HG03571 (cell line): ENCODE data around the gene NKAIN2.

Source experiments
- ATAC-seq: cut with Tn5 transposase; IDR thresholded peaks from one replicate; pipeline ENCODE4 v1.9.1; 2021; ENCODE audit not compliant: unreplicated experiment

Gene NKAIN2

DNA sequence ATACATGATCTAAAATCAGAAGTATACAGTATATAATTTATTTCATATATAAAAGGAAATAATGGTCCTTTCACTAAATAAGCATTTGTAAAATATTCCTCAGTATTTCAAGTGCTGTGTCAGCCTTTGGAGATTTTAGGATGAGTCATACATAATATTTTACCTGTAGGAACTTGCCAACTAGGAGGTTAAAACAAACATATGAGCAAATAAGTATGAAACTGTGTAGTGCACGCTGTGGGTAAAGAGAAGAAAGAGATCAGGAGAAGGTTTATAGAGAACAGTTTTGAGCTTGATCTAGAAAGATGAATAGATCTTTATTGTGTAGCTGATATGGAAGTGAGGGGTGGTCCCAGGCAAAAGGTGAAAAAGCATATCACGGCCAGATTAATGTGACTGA is 988.7 kb downstream of the NKAIN2 start:
- no peak for ATAC-seq

DNA sequence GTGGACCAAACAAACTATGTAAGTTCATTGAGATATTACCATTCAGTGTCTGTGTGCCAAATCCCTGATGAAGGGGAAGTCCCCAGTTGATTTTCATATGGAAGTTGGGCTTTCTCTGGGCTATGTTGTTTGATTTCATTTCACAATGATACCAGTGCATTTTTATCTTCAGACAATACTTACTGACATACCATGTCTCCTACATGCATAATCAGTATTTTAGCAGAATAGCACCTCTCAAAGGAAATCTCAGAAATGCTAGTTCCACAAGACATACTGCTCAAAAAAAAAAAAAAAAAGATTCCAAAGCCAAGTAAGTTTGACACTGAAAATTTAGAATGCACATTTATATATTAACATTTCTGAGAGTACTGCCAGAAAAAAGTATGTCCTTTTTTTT is 989.7 kb downstream of the NKAIN2 start:
- ATAC-seq, result no peak

DNA sequence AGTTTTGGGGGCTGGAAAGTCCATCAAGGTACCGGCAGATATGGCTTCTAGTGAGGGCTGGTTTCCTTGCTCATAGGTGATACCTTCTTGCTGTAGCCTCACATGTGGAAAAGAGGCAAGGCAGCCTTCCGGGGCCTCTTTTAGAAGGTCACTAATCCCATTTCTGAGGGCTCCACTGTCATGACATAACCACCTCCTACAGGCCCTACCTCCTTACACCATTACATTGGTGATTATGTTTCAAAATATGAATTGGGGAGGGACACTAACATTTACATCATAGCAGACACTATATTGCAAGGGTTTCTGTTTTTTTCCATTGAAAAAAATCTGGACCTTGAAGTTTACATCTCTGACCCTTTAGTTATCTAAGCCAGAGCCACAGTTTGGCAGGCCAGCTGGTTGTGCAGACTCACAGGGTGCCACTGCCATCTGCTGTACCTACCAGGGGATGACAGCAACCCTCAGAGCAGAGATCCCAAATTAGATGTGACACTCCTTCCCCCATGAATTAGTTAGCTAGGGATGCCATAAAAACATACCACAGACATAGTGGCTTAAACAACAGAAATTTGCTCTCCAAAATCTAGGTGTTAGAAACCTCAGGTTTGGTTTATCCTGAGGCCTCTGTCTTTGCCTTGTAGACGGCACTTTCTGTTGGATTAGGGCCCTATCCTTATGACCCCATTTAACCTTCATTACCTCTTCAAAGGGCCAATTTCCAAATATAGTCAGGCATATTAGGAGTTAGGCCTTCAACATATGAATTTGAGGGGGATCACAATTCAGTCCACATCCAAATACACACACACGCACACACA is 992.2 kb downstream of the NKAIN2 start:
- ATAC-seq, result no peak

DNA sequence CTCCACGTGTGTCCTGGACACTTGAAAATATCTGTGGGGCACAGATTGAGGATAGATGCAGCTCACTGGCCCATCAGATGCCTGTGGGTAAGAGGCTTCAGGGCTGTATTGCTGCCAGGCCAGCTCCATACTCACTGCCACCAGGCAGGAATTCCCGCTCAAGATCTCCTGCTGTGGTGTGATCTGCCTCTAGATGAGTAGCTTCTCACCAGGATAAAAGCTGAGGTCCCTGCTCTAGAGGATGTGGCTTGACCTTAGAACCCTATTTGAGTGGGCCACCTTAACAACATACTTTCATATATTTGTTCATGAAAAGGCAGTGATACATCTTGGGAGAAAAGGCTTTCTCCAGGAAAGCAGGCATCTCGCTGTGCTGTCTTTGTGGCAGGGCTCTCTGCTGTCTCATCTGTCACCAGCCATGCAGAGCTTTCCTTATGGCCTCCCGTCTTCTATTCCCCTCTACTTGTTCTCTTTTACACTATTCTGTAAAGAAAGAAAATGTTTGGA is 992.9 kb downstream of the NKAIN2 start:
- ATAC-seq, result no peak

DNA sequence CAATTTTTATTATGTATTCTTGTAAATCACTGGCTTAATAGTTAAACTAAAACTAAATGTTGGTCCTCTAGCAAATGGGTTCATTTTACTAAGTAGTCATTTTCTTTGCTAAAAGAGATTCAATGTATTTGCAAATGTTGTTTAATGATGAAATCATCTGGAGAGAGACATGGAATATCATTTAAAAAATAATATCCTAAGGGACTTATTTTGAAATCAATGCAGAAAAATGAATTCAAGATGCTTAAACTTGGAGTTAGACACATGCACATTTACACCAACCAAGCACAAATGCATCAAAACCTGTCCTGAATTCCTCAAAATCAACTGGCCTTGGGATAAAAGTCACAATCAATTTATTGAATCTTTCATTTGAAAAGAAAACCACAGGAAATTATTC is 993.6 kb downstream of the NKAIN2 start:
- ATAC-seq, result no peak

DNA sequence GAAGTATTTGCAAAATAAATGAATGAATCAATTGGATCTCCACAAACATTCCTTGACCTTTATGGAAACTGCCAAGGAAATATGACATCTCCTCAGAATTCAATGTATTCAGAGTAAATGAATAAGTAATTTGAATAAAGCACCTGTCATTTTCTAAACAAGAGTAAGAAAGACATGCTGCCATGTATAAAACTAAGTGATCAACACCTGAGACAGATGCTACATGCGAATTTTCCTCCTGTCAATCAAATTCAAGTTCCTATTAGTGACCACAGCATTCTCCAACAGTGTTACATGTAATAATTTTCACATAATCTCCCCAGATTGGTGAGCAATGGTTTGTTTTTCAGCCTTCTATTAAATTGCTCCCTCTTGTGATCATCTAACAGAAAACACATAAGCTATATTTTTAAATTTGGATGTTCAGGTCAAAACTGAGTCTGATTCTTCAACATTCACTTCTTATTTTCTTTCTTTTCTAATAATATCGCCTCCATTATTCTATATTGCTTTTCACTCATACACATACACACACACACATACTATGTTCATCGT is 995.4 kb downstream of the NKAIN2 start:
- ATAC-seq, result no peak

DNA sequence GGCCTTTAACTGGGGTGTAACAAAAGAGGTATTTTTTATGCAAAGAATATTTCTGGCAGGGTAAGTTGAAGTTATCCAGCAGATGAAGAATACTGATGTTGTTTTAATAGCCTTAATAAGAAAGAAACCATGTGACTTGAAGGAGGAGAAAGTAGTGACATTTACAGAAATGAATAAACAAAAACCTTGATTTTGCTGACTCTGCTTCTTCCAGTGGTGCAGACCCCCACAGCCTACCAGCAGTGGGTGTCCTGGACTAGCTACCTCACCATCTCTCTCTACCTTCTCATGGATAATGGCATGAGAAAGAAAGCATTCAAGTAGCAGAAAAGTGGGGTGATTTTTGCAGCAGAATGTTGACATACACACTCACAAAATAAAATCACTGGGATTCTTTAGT is 996.0 kb downstream of the NKAIN2 start:
- no peak for ATAC-seq

DNA sequence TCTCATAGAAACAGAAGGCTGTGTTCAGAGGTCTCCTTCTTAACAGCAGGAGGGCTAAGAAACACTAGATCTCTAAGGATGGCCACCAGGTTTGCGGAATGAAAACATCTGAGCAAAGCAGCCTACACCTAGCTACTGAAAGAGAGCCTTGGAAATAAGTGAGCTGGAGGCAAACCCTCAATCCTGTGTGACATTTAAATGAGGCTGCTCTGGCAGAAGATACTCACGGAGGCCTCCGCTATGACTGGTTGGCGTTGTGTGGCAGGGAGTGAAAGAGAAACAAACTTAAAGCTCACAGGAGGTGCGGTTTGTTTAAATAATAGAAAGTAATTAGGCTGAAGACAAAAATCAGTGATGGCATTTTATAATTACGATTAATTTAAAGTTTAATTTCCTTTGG is 996.6 kb downstream of the NKAIN2 start:
- no peak for ATAC-seq

DNA sequence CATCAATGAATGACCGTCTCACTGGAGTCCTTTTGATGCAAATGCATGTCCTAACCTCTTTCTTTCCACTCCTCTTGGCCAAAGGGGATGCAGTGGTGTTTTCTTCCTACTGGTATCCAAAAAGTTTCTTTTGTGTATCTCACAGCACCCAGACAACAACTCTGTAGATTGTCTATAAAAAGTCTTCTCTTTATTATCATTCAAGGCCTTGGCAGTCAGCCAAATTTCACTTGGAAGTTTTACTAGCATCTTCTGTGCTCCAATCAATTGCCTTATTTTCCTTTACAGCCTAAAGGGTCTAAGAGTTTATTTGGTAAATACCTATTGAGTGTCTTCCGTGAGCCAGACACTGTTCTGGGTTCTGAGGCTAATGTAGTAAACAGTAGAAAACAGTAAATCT is 1008.4 kb downstream of the NKAIN2 start:
- no peak for ATAC-seq

DNA sequence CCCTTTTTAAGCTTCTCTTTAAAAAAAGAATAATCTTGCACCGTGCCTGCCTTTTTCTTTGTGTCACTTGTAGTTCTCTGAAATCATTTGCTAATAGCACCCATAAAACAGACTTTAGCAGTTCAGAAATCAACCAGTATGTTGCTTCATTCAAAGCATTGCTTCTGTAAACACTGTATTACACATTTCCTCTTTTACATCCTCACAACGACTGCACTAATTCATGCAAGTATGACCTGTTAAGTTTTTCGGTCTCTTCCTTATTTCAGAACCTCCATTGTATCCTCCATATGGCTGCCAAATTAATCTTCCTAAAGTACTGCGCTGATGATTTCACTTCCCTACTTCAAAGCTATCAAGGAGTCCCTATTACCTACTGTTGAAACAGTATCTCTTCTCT is 1015.7 kb downstream of the NKAIN2 start:
- no peak for ATAC-seq

DNA sequence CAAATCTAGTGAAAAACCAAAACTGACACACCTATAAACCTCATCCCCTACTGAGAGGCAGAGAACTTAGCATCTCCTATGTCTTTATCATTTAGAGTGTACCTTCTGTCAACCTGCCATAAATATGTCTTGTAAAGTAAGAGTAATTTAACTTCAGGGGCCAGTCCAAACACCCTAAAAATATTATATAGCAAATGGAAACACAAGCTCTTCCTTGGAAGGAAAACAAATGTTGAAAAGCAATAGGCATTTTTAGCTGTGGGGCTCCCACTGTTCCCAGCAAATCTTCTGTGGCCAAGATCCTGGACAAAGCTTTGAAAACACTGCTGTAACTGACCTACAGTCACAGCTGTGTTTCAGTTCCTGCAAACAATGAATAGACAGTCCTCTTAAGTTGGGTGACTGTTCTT is 1018.5 kb downstream of the NKAIN2 start:
- no peak for ATAC-seq

DNA sequence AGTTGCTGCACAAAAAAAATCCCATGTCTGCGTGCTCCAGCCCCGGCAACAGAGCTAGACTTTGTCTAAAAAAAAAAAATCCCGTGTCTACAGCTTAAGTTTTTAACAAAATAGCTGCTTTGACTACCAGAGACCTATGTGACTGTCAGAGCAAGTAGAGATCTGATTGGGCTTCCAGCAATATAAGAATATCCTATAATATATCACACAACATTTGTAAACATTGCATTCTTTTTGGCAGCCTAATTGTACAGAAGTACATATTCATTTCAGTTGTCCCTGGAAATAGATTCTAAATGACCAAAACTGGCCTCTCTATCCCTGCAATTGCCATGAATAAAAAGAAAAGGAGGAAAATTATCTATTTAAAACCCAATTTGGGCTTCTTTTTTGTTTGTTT is 1019.1 kb downstream of the NKAIN2 start:
- ATAC-seq, result no peak

DNA sequence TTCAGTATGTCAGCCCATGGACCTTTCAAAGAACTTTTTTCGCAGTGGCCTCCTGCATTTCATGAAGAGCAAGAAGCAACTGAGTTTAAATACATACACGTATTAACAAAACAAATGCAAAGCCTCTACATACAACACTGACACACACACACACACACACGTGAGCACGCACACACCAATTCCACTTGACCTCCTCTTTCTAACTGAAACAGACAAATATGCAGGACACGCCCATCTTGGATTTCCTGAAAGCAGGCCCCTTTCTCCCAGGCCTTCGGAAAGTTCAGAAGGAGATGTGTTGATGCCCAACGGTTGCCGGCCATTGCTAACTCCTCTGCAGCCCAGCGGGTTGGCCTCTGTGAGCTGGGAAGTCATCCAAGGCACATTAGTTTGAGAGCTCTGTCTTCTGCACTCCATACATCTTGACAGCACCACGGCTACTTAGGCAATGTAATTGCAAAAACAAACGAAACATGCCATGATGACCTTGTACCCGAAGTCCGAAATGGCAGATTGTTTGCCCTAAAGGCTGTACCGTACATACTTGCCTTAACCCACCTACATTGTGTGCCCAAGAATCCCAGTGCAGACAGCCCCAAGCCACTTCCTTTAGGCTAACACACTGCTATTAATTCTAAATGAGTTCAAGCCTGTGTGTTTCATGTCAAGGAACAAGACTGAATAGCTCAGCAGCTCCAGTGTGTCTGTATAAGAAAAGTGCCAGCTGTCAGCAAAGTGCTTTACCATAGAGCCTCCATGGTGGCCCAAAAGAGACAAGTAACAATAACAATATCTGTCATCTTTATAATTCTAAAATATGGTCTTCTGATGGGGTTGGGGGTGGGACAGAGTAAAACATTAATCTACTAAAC is 1019.8 kb downstream of the NKAIN2 start:
- no peak for ATAC-seq

DNA sequence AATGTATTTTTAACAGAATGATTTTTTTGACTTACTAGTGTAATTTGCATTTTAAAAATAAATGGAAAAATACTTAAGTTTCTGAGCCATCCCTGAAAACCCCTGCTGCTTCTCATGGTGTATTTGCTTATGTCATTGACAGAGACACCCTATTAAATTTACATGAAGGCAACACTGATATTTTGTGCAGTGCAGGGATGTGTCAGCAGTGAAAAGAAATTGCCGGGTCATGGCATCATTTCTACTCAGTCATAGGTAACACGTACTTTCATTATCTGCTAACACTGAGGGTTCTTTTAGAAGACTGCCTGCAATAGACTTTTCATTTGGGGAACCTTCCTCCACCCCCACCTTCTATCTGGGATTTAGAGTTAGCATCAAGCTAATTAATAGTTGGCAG is 1021.9 kb downstream of the NKAIN2 start:
- ATAC-seq, result no peak

DNA sequence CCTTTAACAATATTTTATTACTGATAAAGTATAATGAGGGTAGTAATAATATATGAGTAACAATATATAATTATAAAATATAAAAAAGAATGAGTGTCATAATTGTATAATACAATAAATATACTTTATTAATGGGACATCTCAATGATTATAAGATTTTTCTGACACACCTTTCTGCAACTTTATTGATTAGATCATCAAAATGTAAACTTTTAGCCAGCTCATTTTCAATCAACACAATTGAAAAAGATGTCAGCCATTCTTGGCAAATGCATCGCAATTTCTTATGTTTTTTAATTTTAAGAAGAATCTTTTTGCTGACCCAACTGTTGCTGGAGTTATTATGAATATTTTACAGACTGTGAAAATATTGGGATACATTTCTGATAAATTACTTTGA is 1026.2 kb downstream of the NKAIN2 start:
- ATAC-seq, result no peak

DNA sequence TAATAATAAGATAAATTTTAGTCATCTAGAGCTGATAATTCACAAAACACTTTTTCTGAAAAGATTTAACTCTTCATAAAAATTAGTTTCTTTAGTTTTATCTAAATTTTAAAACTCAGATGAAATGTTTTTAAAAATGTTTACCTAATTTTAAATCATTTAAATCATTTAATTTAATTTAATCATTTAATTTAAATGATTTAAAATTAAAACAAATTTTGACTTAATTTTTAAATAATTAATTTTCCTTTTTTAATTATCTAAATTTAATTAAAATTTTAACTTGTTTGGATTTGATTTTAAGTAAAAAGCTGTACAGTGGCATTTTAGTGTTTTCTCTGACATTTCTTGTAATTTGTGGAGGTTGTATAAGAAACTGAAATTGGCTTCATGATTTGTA is 1026.8 kb downstream of the NKAIN2 start:
- no peak for ATAC-seq

DNA sequence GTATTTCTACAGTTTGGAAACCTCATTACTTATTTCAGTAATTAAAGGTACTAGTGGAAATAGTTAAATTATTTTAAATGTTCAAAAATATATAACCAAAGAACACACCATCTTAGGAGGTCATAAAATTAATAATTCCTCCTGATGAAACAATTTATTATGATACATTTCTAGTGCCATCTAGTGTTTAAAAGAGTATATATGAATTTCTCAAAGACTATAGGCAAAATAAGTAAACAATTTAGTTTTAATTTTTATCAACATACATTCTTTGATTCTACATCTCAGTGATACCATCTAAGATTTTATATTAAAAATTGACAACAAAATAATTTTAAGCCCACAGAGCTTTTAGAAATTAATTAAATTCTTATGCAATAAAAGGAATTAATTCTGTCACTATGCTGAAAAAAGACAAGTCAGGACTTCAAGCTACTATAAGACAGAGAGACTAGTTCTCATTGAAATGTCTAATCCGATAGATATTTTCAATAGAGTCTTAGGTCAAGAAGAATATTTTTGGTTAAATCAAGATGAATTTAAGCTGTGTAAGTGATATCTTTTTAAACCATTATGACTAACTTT is 1050.8 kb downstream of the NKAIN2 start:
- ATAC-seq, result no peak

DNA sequence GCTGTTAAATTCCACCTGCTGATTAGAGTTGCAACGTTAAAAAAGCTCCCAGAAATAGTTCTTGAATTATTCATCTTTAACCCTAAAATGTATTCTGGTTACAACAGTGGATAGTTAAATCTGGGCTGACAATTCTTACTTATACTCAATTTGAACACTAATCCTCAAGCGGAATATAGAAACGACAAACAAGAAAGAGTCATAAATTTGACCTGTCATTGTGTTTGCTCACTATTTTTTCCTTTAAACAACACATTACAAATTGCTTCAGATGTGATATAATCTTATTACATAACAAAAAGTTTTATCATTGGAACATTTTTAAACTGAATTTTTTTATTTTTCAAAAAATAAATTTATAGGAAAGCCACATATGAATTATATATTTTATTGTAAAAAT is 1054.1 kb downstream of the NKAIN2 start:
- no peak for ATAC-seq

DNA sequence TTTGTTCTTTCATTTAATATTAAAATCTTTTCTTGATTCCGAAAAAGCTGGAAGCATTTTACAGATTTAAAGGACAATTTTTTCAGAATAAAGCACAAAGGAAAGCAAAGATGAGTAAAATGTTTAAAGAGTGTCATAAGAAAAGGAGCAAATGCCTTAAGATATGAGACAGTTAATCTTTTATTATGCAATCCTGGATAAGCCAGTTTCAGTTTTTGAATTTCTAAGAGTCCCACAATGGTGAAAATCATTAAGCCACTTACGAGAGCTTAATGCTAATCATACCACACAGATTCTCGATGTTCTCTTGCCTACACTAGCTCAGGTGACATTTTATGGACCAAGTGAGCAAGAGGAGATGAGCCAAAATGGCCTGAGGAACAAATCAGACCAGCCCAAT is 1054.9 kb downstream of the NKAIN2 start:
- no peak for ATAC-seq

DNA sequence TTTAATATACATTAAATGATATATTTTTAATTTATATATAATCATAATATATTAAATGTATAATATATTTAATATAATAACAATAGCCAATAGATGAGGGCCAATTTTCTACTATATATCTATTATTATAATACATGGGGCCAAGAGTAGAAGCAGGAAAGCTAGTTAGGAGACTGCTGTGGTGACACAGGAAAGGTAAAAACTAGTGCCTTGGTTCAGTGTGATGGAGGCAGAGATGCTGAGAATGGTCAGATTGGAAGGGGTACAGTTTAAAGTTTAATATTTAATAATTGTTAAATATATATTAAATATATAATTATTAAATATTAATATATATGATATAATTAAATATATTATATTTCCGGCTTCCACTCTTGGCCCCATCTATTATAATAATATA is 1055.7 kb downstream of the NKAIN2 start:
- ATAC-seq, result no peak

DNA sequence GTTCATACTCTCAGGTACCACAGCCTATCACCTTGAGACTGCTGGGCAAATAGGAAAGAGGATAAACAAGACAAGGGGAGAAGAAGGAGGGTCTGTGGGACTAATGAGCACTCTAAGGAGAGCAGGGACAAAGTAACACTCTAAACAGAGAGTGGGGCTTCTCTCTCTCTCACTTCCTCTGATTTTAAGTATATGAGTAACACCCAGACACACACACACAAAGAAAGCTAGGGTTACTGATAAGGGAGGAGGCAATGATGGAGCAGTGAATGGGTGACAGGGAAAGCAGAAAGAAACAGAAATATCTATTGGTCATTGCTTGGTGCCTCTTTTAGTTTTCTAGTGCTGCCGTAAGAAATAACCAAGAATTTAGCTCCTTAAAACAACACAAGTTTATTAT is 1062.4 kb downstream of the NKAIN2 start:
- no peak for ATAC-seq
